Stimulated activated CD4-positive, alpha-beta T cell treated with anti-CD3 and anti-CD28 coated beads, TNF-alpha, amount 100 ng/mL, for 4 hours (primary cell): ENCODE results near the gene JAG2.

Experiments
- DNase-seq, 3 experiments: peaks; one replicate each; pipeline ENCODE4 v3.0.0-alpha.2; 2020; ENCODE audit warnings: low read depth in 3 of 3

The JAG2 gene

GRCh38 chr14:105182296-105183020 is 13.9 kb upstream of the JAG2 start:
- DNase-seq = no peak

DNA sequence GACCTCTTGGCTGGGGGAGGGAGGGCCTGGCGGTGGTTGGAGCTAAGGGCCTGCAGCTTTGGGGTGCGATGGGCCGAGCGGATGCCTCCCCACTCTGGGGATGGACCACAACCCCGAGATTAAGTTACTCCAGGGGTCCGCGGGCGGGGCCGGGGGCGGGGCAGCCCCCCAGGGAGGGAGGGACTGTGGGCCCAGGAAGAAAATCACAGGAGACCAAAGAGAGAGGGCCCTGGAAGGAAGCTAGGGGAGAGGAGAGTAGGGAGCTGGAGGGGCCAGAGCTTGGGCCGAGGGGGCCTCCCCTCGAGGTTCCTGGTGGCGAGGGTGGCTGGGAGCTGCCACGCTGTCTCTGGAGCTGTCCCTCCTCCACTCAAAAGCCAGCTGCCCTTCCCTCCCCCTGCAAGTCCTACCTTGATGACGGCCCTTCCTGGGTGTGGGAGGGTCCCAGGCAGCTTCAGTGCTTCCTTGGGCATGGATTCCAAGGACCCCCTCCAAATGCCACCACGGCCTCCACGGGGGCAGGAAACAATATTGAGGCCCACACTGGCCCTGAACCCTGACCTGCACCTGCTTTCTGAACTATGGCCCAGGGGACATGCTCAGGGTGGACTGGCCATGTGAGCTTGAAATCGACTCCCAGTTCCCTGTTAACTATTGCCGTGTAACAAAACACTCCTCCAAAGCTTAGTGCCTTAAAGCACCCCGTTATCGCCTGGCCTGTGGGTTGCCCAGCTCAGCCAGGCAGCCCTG is 13.1 kb upstream of the JAG2 start:
- no peak for DNase-seq

DNA sequence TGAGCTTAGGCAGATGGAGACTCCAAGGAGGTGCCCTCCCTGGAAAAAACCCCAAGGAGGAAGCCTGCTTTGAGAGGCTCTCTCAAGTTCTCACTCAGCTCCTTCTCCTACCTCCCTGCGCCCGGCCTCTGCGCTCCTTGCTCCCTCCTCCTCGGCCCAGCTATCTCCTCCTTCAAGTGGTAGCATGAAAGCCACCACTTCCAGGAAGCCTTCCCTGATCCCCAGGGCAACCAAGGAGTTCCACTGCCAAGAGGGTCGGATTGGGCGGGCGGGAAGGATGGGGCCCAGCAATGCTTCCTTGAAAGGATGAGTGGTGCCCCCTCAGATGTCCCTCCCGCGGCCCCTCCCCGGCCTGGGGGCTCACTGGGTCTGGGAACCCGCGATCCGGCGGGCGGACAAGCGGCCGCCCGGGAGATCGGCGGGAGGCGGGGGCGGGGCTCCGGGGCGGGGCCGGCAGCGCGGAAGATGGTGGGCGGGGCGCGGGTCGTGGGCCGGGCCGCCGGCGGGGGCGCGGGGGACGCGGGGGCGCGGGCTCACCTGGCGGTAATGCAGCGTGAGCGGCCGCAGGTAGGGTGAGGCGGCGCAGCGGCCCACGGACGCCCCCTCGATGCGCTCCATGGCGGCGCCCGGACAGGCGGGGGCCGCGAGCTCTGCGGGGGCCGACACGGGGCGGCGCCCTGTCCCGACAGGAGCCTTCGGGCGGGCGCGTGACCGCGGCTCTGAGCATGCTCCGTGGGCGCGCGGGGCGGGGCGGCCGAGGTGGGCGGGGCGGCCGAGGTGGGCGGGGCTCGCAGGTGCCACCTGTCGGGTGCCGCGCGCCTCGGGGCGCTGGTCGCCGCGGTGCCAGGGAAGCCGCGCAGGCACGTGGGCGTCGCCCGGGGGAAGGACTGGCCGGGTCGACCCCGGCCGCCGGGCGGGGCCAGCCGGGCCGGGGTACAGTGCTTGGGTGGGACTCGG is 12.3 kb upstream of the JAG2 start, which contains the start of gene NUDT14:
Gene NUDT14 (minus strand): TSS at position 721 of the 957 bp plus-strand sequence. CDS start 103 bp downstream, at position 618.
- peak; percentile 69 to 82 (median 76) for DNase-seq

DNA sequence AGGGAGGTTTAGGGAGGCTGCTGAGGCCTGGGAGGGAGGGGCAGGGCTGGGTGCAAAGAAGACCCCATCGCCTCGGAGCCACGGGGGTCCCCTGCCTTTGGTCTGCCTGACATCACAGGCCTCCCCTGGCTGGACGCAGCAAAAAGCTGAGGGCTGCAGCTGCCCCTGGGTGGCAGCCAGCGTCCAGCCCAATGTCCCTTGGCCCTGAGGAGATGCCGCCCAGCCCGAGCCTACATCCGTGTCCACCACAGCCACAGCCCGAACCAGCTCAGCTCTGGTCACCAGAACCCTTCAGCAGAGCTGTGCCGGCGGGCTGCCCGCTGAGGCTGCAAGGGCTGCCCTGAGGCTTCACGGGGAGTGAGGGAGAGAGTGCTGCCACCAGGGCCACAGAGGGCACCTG is 10.6 kb upstream of the JAG2 start:
- DNase-seq = no peak

- no peak for DNase-seq
These were observed 10.2 kb upstream of the JAG2 start for GRCh38 chr14:105178868-105179140.

DNA sequence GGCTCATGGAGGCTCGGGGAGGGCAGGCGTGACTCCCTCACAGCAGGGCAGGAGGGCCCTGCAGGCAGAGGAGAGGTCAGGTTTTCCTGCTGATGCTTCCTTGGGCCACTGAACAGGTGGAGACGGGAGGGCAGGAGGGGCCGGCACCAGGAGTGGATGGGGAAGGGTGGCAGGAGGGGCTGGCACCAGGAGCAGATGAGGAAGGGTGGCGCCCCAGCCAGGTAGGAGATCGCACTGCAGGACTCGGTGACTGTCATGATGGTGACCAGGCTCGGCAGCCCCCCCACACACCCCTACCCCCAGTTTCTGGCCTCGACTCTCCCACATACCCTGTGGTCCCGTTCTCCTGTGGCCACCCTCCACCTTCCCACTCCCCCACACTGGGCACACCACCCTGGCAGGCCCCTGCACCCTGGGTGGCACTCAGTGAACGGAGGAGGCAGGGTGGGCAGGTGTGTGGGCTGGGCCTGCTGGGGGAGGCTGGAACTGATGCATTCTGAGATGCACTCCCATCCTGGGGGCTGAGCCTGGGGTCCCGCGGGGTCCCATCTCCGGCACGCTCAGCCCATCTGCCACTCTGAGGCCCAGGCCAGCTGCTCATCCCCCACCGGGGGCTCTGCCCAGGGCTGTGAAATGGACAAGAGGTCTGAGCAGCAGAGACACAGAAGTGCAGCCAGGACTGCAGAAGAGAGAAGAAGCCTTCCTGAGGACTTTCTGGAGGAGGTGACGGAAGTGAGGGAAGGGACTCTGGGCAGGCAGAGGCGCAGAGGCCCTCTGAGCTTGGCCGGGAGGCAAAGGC is 9.7 kb upstream of the JAG2 start:
- DNase-seq = no peak

- DNase-seq = no peak
These were observed 8.5 kb upstream of the JAG2 start for GRCh38 chr14:105177082-105177481.

GRCh38 chr14:105176513-105176912 is 7.9 kb upstream of the JAG2 start:
- no peak for DNase-seq

- no peak for DNase-seq
These were observed 5.6 kb upstream of the JAG2 start for GRCh38 chr14:105173901-105174894.

DNA sequence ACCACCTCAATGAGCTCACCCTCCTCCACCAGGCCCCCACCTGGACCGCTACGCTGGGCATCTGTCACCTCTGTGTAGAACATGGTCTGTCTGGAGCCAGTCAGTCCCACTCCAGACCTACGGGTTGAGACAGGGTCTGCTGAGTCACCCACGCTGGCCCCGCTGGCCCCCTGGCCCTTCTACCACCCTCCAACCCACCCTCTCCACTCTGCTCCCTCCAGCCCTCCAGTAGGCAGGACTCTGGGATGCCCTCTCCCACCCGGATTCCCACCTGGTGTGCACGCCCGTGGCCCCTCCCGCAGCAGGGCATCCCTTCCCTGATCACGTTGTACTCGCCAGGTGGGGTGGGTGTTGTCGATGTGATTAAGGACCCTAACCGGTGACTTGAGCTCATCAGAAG is 4.6 kb upstream of the JAG2 start:
- no peak for DNase-seq

DNA sequence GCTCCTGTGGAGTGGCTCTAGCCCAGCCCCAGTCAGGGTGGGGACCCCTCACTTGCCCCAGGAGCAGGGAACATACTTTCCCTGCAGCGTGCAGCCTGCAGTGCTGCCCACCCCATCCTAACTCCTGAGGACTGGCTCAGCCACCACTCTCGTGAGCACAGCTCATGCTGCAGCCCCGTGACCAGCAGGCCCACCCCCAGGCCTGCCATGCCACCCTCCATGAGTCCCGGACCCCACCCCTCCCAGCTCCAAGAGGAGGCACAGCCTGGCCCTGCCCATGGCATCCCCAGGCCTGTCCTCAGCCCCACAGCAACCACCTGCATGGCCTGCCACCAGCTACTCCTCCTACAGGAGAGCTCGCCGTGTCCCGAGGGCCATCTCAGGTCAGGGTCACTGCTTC is 3.9 kb upstream of the JAG2 start:
- DNase-seq = no peak

GRCh38 chr14:105171004-105171673 is 2.6 kb upstream of the JAG2 start:
- no peak for DNase-seq

GRCh38 chr14:105169776-105170655 is 1.4 kb upstream of the JAG2 start:
- peak in 1 of 3 experiments; percentile 19 for DNase-seq

- DNase-seq = peak in 1 of 3 experiments; percentile 40
These were observed 467 bp upstream of the JAG2 start for GRCh38 chr14:105168979-105169507.

DNA sequence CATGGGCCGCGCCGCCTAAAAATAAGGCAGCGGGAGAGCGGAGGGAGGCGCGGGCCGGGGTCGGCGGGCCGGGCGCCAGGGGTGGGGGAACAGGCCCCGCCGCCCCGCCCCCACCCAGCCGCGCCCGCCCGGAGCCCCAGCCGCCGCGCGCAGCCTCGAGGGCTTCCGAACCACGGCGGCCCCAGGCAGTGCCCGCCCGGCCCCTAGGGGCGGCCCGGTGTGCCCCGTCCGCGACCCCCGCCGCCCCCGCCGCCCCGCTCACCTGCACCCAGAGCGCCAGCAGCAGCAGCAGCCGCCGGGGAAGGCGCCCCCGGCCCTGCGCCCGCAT is 519 bp downstream of the JAG2 start:
- DNase-seq = no peak

DNA sequence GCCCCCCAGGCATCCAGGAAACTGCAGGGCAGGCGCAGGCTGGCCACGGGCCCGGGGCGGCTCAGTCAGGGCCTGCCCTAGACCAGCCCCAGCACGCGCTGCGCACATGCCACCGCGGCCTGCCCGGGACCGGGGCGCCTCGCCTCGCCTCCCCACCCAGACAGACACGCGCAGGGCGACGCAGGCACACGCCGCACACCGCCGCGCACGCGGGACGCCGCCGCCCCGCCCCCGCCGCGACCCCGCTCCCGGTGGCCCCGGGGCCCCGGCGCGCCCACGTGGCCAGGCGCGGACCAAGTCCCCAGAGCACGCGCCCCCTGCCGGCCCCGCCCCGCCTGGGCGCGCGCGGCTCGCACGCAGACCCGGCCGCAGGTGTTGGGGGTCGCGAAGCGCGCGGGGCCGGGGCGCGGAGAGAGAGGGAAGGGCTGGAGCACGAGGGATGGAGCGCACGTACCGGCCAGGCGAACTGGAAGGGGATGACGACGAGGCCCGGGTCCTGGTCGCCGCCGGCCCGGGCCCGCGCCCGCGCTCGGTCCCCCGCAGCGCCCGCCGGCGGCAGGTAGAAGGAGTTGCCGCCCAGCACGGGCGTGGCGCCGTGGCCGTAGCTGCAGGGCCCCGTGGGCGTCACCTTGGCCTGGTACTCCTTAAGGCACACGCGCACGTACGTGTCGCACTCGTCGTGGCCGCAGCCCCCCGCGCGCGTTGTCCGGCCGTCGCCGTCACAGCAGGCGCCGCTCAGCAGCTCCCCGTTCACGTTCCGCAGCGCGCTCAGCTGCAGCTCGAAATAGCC is 1.1 kb downstream of the JAG2 start:
- DNase-seq = no peak

GRCh38 chr14:105166571-105167302 is 1.8 kb downstream of the JAG2 start:
- no peak for DNase-seq
